ES-I3 (cell line): ENCODE data around the gene FCMR.
"Not testable (repeated sequence)": the region's sequence is repeated elsewhere in the genome, so short reads cannot be mapped to it uniquely, and the experiment has no call there.

Experiments
- H3K36me3 ChIP-seq: 2 replicates; pipeline ENCODE4 v1.6.1; 2013; ENCODE audit warnings: mild to moderate bottlenecking, low read length, control low read depth, moderate library complexity; ENCODE audit not compliant: insufficient read depth
- H3K4me1 ChIP-seq: 2 replicates; pipeline ENCODE4 v1.6.1; 2013; ENCODE audit warnings: mild to moderate bottlenecking, control low read depth, low read length; ENCODE audit not compliant: insufficient read depth
- H3K9ac ChIP-seq: 2 replicates; pipeline ENCODE4 v1.6.1; 2013; ENCODE audit warnings: low read depth, mild to moderate bottlenecking, low read length, moderate library complexity
- H3K9me3 ChIP-seq: 2 replicates; pipeline ENCODE4 v1.6.1; 2013; ENCODE audit warnings: mild to moderate bottlenecking, low read length, moderate library complexity; ENCODE audit not compliant: control insufficient read depth, insufficient read depth

Gene FCMR

DNA sequence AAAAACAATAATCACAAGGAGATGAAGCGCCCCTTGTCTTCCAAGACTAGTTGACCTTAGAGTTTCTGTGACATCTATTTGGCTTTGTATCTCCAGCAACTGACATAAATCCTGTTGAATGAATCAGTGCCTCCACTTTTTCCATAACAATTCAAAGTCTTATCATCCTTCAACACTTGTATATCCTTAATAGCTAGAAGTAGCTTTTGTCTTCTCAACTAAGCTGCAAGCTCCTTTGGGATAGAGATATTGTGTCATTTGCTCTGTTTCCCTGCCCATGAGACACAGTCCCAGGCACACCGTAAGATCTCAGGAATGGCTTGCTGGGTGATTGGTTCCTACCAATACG, 18.8 kb upstream of the FCMR start:
- Histone ChIP-seq H3K36me3 (no peaks in the 10 kb centered on the region), H3K9ac (no peak overlapping the region), H3K9me3 (no peaks in the 10 kb centered on the region), H3K4me1 (no peaks in the 10 kb centered on the region)

DNA sequence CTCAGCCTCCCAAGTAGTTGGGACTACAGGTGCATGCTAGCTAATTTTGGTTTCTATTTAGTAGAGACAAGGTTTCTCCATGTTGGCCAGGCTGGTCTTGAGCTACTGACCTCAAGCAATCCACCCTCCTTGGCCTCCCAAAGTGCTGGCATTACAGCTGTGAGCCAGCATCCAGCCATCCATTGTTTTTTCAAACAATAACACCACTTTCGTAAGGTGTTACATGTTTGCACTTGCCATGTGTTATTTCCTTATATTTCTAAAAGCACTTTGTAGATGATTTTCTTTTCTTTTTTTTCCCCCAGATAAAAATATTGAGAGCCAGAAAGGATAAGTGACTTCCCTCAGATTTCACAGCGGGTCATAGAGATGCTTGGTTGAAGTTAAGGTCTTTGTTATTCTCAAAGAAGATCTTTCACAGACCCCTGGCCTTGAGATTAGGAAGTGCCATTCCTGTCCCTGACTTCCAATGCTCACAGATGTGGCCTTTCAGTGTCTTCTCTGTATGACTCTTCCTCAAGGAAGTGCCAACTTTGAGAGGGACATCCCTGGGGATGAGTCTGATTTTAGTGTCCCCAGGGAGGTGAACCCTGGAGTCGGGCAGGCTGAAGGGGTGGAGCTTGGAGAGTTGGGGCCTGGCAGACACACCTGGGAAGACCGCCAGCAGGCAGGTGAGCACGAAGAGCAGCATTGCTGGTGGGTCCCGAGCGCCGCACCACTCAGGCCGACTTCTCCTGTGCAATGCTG, 18.3 kb upstream of the FCMR start:
- no peaks in the 10 kb centered on the region for H3K9me3 ChIP-seq
- no peak overlapping the region for H3K9ac ChIP-seq
- H3K4me1 ChIP-seq: no peaks in the 10 kb centered on the region
- H3K36me3 ChIP-seq: no peaks in the 10 kb centered on the region

DNA sequence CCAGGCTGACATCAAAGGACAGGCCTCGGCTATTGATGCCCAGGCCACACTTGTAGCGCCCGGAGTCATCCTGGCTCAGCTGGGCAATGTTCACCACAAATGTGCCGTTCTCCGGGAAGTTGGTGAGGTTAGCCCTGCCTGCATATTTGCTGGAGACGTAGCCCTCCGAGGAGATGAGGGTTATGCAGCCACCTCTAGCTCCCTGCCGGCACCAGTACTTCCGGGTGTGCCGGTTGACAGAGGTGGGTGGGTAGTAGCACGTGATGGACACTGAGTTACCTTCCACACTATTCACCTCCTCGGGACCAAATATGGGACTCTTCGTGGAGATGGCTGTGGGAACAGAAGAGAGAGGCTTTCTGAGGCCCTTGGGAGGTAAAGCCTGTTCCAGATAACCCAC, 17.4 kb upstream of the FCMR start:
- Histone ChIP-seq H3K4me1 (no peaks in the 10 kb centered on the region), H3K36me3 (no peaks in the 10 kb centered on the region), H3K9me3 (no peaks in the 10 kb centered on the region), H3K9ac (no peak overlapping the region)

DNA sequence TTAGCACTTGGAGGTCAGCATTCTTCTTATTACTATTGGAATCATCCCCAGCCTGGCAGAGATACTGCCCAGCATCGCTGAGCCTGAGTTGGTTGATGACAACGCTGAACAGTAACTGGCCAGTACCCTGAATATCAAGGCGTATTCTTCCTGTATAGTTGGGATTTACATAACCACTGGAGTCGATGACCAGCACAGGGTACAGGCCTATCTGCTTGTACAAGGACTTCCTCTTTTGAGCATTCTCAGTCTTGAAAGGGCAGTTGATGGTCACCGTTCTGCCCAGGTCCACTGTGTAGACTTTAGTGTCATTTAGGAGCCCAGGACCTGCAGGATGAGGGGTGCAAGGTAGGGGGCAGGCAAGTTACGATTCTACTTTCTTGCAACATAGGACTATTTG, 15.7 kb upstream of the FCMR start:
- Histone ChIP-seq H3K4me1 (no peaks in the 10 kb centered on the region), H3K36me3 (no peaks in the 10 kb centered on the region), H3K9ac (no peak overlapping the region), H3K9me3 (no peaks in the 10 kb centered on the region)

DNA sequence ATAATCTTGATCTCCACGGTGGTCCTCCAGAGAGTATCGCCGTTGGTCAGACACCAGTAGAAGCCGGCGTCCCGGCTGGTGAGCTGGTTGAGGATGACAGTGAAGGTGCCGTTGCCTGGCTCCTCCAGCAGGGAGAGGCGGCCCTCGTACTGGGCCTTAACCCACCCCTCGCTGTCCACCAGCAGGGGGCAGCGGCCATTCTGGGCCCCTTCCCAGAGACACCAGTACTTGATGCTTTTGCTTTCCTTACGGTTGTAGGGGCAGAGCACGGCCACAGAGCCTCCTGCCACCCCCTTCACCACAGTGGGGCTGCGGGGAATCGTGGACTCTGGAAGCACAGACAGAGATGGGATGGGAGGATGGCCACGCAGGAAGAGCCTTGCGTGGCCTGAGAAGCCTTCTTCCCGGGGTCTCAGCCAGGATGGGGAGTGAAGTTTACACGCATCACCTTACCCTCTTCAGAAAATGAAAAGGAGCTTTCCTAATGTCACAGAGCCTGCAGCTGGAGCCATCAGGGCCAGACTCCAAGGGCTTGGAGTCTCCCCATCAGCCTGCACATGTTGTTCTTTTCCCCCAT, 13.8 kb upstream of the FCMR start:
- Histone ChIP-seq H3K9ac (no peak overlapping the region), H3K9me3 (no peaks in the 10 kb centered on the region), H3K4me1 (no peaks in the 10 kb centered on the region), H3K36me3 (no peaks in the 10 kb centered on the region)

DNA sequence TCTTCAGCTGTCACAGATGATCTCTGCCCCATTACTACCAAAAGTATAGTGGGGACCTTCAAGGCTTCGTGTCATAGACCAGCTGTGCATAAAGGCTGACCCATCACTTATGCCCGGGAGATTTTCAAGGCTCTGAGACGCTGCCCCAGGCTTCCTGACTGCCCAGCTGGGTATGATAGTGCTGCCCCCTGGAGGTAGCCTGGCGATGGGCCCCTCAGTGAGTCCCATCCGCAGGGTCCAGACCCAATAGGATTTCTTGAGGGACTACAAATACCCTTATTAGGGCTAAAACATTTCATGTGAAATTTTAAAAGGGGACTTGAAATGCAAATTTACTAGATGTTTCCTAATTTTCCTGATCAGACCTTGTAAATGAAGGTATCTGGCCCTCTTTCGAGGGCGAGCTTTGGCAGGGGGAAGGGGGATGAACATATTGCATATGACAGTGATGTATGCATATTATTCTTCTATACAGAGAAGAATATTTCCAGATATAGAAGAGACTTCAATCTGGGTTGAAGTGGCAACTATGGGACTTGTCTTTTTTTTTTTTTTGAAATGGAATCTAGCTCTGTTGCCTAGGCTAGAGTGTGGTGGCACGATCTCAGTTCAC, 11.7 kb upstream of the FCMR start:
- Histone ChIP-seq H3K4me1 (no peaks in the 10 kb centered on the region), H3K36me3 (no peaks in the 10 kb centered on the region), H3K9me3 (no peaks in the 10 kb centered on the region), H3K9ac (no peak overlapping the region)

DNA sequence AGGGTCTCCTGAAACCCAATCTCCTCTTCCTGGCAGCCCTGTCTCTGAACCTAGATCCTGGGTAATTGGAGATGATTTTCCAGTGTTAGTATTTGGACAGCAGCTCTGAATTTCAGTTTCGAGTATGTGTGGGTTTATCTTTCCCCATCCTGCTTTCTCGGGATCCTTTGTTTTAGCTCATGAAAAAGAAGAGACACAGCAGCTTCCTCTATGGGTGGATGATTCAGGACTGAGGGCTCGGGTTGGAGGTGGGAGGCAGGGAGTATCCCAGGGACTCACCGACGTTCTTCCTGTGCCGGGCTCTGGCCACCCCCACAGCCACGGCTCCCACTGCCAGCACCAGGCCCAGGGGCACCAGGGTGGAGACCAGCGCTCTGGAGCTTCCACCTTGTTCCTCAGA, 10.4 kb upstream of the FCMR start:
- H3K4me1 ChIP-seq: no peaks in the 10 kb centered on the region
- H3K36me3 ChIP-seq: no peaks in the 10 kb centered on the region
- H3K9me3 ChIP-seq: no peaks in the 10 kb centered on the region
- no peak overlapping the region for H3K9ac ChIP-seq

DNA sequence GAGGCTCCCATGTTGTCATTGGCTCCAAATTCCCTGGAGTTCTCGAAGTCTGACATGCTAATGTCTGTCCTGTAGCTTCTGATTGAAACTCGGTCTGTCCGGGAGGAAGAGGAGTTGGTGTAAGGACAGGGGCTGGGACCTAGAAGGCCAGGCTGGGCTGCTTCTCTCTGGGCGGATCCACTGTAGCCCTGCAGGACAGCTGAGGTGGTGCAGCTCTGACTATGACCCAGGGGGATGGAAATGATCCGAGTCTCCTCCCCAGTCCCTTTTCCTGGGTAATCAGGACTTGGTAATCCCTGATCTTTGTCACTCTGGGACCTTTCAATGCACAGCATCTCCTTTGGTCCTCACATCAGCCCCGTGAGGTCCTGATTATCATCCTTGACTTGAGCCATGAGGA, 10.0 kb upstream of the FCMR start:
- Histone ChIP-seq H3K9ac (no peak overlapping the region), H3K9me3 (no peaks in the 10 kb centered on the region), H3K4me1 (no peaks in the 10 kb centered on the region), H3K36me3 (no peaks in the 10 kb centered on the region)

DNA sequence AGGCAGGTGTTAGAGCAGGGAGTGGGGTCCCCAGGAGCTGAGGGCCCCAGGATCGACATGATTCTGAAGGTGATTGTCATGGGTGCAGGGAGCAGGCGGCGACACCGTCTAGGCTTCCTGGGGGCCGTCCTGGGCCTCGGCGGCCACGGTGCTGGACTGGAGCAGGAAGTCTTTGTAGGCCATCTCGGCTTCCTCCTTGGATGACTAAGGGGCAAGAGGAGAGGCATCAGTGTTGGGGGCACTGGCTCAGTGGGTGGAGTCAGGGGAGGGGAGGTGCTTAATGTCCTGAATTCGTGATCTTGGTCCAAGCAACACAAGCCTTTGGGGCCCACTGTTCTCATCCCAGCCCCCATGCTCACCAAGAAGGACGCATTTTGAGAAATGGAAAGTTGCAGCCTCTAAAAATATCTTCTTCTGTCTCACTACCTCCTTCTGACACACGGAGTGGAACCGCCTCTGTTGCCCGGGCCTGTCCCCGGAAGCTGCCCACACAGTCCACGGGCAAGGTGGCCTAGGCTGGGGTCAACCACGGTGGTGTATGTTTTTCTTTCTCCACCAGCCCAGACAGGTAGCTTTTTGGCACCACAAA, 8.6 kb upstream of the FCMR start:
- Histone ChIP-seq H3K9me3 (no peaks in the 10 kb centered on the region), H3K36me3 (no peaks in the 10 kb centered on the region), H3K9ac (no peak overlapping the region), H3K4me1 (no peaks in the 10 kb centered on the region)

DNA sequence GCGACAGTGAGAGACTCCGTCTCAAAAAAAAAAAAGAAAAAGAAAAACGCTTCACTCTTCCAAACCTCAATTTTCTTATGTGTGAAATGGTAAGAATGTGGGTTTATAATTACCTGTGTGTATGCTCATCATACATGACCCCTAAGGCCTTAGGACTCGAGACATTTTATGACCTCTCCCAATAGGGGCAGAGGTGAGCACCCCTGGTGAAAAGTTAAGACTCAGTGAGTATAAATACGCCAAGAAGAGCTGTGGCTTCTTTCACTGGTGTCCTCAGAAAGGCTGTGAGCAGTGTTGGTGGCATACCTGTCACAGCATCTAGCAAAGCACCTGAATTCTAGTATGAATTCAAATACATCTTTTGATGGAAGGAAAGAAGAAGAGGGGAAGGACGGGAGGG, 7.8 kb upstream of the FCMR start:
- H3K36me3 ChIP-seq: no peaks in the 10 kb centered on the region
- H3K9ac ChIP-seq: no peak overlapping the region
- H3K9me3 ChIP-seq: no peaks in the 10 kb centered on the region
- H3K4me1 ChIP-seq: no peaks in the 10 kb centered on the region

DNA sequence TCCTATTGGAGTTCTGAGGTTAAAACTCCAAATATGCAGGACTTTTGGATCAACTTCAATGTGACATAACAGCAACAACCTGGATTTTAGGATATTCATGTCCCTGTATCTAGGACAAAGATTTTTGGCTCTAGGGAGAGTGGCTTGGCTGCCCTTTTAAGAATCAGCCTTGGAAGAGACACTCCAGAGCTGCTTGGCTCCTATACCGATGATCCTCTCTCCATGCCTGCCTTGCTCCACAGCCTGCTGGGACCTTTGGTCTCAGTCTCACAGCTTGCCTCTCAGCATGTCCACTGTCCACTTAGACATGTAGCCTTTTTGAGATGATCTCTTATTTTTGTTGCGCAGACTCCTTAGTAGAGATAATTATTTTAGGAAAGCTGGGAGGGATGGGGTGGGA, 4.5 kb upstream of the FCMR start:
- no peak overlapping the region for H3K9ac ChIP-seq
- H3K36me3 ChIP-seq: no peaks in the 10 kb centered on the region
- no peaks in the 10 kb centered on the region for H3K9me3 ChIP-seq
- H3K4me1 ChIP-seq: no peaks in the 10 kb centered on the region

DNA sequence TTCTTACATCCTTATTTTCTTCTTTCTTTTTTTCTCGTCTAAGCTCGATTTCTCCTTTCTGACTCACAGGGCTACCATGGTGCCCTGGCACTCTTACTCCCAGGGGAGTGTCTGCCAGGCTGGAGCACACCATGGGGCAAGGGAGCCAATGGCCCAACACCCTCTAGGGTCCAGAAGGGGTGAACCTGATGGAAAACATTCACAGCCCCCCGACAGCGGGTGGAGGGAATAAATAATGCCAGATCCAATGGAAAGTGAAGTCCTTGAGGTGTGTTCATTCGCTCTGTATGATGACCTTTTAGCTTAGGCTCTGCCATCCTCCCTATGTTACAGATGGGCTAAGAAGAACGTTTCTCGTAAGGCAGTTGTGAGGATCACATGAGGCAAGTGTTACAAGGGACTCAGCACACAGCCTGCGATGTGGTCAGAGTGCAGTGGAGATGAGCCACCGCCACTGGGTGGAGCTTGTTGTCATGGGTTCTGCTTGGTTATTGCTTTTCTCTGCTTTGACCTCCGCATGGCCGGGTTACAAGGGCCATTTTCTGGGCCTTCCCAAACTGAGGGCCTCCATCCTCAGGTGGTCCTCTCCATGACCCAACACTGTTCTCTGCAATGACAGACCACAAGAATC, 3.5 kb upstream of the FCMR start:
- H3K9ac ChIP-seq: no peak overlapping the region
- H3K36me3 ChIP-seq: no peaks in the 10 kb centered on the region
- H3K4me1 ChIP-seq: no peaks in the 10 kb centered on the region
- H3K9me3 ChIP-seq: no peaks in the 10 kb centered on the region

DNA sequence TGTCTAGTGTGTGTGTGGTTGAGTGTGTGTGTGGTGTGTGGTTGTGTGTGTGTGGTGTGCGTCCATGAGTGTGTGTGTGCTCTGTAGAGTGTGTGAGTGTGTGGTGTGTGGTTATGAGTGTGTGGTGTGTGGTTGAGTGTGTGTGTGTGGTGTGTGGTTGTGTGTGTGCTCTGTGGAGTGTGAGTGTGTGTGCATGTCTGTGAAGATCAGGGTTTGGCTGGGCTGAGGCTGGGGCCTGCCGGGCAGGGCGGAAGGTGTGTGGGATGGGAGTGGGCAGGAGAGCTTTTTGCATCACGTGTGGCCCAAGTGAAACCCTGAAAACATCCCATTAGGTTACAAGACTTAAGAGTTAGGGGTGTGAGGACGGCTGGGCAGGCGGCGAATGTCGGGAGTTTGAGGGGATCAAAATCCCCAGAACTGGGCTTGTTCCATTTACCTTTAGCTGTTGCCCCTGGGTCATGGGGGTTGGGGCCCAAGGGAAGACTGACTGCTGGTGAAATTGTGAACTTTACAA, 2.9 kb upstream of the FCMR start:
- Histone ChIP-seq H3K9me3 (no peaks in the 10 kb centered on the region), H3K9ac (no peak overlapping the region), H3K4me1 (no peaks in the 10 kb centered on the region), H3K36me3 (no peaks in the 10 kb centered on the region)

DNA sequence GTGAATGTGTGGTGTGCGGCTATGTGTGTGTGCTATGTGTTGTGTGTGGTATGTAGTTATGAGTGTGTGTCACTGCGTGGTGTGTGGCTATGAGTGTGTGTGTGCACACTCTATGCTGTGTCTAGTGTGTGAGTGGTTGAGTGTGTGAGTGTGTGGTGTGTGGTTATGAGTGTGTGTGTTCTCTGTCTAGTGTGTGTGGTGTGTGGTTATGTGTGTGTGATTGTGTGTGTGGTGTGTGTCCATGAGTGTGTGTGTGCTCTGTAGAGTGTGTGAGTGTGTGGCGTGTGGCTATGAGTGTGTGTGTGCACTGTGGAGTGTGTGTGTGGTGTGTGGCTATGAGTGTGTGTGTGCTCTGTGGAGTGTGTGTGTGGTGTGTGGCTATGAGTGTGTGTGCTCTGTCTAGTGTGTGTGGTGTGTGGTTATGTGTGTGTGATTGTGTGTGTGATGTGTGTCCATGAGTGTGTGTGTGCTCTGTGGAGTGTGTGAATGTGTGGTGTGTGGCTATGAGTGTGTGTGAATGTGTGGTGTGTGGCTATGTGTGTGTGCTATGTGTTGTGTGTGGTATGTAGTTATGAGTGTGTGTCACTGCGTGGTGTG, 2.3 kb upstream of the FCMR start:
- H3K36me3 ChIP-seq, H3K4me1 ChIP-seq, H3K9me3 ChIP-seq, H3K9ac ChIP-seq: not testable (repeated sequence)
